HG03469 (cell line): ENCODE measurements around the gene RHAG.
"Not testable (repeated sequence)": the region's sequence is repeated elsewhere in the genome, so short reads cannot be mapped to it uniquely, and the experiment has no call there.

Experiments used
- ATAC-seq: cut with Tn5 transposase; IDR thresholded peaks from one replicate; pipeline ENCODE4 v1.9.1; 2021; ENCODE audit warnings: mild to moderate bottlenecking, moderate library complexity, moderate number of reproducible peaks; ENCODE audit not compliant: unreplicated experiment

RHAG gene

DNA sequence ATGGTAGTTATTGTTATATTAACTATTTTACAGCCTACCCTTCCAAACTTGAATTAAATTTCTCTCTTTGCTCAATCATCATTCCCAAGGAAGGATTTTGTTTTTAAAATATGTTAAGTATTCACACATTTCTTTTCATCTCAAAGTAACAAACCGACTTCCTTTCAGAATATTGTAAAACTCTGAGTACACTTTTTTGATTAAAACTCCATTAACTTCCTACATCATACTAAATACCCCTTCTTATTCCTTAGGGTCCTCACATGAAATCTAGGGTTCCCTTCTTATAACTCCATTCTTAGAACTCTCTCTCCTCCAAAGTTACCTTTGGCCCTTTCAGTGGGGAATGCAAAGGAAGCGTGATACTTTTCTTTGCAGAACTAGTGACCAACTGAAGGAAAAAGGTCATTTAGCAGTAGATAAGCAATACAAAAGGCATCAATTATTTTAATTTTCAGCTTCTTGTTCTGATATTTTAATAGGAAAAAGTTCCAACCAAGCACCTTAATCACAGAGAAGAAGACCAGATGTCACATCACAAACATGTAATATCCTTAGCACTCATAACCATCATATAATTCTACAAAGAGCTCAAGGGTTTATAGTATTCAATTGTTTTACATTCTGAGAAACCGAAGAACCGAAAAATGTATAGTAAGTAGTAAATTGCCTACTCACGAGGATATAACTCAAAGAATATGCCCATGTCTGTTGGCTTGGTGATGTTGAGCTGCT, 494 bp downstream of the RHAG start:
- ATAC-seq, result no peak

DNA sequence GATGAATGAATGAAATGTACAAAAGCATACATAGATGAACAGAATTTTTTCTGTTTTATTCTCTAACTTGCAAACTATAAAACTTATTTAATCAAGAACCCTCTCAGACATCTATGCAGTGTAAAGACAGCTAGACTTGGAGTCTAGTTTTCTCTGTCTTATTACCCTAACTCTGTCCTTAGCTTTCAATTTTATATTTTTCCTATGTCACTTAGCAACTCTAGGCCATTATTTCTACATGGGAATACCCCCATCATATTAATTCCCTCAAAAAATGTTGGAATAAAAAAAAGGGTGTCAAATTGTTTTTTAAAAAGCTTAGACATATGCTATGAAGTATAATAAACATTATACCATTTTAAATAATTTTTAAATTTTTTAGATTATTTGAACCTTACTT, 1.2 kb downstream of the RHAG start:
- ATAC-seq, result no peak

DNA sequence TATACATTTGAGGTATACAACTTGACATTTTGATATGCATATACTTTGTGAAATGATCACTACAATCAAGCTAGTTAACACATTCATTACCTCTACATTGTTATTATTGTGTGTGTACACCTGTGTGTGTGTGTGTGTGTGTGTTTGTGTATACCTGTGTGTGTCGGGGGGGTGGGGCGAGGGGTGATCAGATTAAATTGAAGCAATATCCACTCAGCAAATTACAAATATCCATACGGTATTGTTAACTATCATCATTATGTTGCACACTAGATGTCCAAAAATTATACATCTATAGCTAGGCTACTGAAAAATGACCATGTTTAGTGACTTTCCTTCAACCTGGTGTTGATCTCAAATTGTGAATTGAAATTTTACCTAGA, 1.8 kb downstream of the RHAG start:
- no peak for ATAC-seq

DNA sequence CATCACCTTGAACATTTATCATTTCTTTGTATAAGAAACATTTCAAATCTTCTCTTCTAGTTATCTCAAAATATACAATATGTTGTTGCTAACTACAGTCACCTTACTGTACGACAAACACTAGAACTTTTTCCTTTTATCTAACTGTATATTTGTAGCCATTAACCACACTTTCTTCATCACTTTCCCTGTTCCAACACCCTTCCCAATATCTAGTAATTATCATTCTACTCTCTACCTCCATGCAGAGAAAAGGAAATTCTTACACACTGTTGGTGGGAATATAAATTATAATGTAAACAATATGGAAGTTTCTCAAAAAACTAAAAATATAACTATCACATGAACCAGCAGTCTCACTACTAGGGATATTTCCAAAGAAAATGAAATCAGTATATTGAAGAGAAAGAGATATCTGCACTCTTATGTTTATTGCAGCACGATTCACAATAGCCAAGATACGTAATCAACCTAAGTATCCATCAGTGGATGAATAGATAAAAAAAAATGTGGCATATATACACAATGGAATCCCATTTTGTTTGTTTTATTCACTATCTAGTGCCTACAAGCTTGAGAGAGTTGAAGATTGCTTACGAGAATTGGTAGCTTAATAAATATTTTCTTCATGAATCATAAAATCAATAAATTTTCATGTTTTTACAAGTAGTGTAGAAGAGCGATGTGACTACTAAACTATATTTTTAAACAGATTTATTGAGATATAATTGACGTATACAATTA, 2.4 kb downstream of the RHAG start:
- ATAC-seq, result no peak

DNA sequence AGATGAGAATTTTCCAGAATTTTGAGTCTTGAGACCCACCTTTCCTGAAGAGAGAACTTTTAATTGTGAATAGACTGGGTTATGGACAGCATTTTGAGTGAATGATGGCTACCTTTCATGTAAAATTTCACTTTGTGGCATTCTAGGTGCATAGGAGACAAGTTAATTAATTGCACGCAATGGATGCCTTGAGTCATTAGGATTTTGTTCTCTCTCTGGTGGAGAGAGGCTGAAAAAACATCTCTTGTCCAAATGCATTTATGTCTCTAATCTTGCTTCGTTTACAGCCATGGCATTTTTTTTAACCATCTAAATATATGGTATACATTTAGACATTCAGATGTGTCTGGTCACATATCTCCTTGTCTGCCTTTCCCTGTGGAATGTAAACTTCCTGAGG, 3.1 kb downstream of the RHAG start:
- ATAC-seq, result no peak

DNA sequence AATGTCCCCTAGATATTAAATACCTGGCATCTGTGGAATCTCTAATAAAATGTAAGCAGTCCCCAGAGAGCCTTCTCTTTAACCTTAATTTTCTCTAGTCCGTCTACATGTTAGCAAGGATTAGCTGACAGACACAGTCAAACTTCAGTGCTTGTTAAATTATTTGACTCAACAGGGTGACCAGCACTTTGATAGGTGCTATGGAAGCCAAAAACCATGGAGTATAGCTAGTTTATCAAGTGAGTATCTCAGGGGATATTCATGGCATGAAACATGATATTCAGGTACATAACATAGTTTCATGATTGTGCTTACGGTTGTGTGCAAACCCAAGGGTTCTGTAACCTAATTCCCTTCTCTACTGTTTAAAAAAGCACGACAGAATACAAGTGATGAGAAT, 3.9 kb downstream of the RHAG start:
- no peak for ATAC-seq

DNA sequence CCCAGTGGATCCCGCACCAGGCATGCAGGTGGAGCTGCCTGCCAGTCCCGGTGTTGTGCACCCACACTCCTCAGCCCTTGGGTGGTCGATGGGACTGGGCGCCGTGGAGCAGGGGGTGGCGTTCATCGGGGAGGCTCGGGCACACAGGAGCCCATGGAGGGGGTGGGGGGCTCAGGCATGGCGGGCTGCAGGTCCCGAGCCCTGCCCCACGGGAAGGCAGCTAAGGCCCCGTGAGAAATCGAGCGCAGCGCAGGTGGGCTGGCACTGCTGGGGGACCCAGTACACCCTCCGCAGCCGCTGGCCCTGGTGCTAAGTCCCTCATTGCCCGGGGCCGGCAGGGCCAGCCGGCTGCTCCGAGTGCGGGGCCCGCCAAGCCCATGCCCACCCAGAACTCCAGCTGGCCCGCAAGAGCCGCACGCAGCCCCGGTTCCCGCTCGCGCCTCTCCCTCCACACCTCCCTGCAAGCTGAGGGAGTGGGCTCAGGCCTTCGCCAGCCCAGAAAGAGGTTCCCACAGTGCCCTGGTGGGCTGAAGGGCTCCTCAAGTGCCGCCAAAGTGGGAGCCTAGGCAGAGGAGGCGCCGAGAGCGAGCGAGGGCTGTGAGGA, 7.1 kb downstream of the RHAG start:
- ATAC-seq, result not testable (repeated sequence)

DNA sequence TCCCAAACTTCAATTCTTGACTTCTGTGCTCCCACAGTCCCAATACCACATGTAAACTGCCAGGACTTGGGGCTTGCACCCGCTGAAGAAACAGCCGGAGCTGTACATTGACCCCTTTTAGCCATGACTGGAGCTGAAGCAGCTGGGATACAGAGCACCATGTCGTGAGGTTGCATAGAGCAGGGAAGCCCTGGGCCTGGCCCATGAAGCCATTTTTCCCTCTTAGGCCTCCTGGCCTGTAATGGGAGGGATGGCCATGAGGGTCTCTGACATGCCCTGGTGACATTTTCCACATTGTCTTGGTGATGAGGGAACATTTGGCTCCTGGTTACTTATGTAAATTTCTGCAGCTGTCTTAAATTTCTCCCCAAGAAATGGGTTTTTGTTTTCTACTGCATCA, 9.8 kb downstream of the RHAG start:
- no peak for ATAC-seq

DNA sequence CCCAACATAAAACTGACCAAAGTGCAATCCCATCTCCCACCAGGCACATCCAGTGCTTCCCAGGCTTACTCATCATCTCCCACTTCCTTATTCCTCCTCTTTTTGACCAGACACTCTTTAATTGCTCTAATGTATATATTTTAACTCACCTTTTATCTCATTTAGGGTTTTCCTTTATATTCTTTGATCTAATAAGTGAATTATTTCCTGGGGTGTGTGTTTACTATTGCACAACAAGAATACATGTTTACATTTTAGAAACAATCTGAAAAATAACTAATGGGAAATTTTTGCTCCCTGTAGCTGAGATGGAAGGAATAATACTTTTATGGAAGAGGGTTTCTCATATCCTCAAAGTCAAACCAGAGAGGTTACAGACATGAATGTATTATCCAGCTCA, 18.4 kb downstream of the RHAG start:
- ATAC-seq, result no peak

DNA sequence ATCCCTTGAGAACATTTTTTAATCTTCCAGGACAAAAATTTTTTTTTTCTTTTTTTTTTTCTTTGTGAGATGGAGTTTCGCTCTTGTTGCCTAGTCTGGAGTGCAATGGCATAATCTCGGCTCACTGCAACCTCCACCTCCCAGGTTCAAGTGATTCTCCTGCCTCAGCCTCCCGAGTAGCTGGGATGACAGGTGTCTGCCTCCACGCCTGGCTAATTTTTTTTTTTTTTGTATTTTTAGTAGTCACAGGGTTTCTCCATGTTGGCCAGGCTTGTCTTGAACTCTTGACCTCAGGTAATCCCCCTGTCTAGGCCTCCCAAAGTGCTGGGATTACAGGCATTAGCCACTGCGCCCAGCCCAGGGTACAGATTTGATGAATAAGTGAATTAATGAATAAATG, 22.5 kb downstream of the RHAG start:
- ATAC-seq, result not testable (repeated sequence)

DNA sequence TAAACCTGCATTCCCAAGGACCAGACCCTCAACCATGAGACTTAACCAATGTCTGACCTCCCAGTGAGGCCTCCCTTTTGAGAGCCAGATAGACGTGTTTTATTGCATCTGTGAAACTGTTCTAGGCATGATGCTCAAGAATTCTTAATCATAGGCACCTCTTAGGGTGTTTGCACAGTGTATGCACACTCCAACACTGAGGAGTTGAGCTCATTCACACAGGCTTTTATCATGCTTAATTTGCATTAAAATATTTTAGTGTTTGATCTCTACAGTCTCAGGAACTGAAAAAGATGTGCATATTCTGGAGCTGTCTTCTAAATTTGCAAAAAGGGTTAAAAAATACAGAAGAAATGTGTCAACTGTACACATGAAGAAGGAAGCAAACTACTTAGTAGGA, 27.4 kb downstream of the RHAG start:
- ATAC-seq, result no peak

DNA sequence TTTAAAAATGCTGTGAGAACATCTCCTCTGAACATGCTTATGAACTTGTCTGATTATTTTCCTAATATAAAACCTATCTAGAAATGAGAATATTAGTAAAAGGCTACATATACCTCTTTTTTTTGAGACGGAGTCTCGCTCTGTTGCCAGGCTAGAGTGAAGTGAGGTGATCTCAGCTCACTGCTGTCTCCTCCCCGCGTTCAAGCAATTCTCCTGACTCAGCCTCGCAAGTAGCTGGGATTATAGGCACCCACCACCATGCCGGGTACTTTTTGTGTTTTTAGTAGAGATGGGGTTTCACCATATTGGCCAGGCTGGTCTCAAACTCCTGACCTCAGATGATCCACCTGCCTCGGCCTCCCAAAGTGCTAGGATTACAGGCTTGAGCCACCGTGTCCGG, 28.4 kb downstream of the RHAG start:
- ATAC-seq, result not testable (repeated sequence)

DNA sequence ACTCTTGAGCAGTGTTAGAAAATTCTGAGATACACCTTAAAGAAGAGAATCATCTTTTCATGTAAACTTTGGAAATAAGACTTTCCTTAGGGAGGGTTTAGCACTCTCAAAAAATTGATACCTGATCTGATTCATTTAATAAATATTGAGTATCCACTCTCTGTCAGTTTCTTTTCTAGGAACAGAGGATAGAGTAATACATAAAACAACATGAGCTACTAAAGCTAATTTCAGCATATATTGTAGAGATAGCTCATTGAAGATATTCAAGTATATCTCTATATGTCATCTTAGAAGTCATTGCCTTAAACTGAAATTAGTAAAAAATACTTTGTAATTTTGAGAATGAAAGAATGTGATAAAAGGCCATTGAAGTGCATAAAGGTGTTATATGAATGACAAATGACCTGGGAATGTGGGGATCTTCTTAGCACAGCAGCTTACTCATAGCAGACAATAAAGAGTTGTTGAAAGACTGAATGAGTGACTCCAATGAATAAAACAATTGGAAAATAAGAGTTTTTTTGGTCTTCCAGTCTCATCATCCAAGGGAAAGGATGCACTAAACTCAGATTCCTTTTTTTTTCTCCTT, 29.2 kb downstream of the RHAG start:
- ATAC-seq, result no peak

DNA sequence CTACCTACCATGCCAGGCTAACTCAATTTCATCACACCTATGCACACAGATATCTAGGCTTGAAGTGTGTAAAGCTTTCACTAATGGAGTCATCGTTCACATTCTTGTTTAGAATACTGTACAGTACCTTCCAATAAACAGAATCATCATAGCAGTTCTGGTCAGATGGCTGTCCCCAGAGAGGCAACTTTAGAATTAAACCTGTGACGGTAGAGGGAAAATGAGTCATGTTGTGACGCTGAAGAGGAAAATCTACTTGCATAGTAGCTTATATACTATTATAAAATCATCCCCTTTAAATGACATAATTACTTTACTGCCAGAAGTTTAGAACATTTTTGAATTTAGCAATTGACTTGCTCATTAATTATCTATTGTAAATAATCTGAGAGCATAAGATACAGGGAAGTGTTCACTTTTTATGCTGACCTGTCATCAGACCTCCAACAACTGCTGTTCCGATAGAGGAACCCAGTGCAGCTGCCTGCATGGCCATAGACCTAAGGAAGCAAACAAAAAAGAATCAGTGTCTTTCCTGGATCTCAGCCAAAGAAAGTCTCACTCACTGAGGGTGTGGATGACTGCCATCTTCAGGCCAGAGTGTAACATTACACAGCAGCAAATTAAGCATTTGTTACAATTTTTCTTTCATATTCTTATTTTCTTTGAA, 29.8 kb downstream of the RHAG start:
- peak; percentile 98 for ATAC-seq

DNA sequence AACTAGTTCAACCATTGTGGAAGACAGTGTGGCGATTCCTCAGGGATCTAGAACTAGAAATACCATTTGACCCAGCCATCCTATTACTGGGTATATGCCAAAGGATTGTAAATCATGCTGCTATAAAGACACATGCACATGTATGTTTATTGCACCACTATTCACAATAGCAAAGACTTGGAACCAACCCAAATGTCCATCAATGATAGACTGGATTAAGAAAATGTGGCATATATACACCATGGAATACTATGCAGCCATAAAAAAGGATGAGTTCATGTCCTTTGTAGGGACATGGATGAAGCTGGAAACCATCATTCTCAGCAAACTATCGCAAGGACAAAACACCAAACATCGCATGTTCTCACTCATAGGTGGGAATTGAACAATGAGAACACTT, 32.6 kb downstream of the RHAG start:
- not testable (repeated sequence) for ATAC-seq

DNA sequence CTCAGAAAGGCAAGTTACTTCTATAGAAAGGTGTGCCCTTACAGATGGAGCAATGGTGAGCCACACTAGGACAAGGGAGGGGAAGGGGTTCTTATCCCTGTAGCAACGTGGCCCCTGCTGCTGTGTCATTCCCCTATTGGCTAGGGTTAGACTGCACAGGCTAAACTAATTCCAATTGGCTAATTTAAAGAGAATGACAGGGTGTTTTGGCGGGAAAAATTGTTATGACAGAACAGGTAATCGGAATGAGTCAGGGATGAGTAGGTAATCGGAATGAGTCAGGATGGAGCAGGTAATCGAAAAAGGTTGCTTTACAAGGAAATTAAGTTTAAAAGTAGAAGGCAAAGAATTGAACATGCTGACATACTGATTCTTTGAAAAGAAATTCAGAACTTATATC, 49.4 kb downstream of the RHAG start:
- not testable (repeated sequence) for ATAC-seq

DNA sequence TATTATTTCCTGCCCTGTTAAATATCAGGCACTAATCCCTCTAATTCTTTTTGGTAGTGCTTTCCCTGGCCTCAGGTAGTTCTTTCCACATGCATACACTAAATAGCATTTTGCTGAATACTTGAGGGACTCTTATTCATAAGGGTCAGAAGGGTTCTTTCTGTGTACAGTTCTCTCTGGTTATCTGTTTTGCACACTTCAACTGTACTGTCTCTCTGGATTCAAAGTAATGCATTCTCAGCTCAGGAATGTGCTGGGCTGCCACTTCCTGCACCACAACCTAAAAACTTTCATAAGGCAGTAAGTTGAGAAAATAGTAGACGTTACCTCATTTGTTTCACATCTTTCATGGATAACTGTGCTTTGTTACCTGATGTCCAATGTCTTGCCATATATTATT, 54.1 kb downstream of the RHAG start:
- no peak for ATAC-seq

DNA sequence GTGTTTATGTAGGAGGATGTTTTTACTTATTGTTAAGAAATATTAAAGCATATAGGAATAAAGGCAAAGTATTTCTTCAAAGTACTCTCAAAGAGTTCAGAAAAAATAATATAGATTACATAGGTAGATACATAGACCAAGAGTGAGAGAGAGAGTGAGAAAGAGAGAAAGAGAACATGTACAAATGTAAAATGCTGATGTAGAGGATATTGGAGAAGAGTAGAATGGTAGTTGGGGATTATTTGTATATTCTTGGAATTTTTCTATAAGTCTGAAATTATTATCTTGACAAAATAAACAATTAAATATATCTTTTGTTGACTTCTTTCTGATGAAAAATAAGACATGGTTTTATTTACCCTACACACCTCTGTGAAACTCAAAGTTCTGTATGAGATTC, 57.0 kb downstream of the RHAG start:
- ATAC-seq, result no peak

DNA sequence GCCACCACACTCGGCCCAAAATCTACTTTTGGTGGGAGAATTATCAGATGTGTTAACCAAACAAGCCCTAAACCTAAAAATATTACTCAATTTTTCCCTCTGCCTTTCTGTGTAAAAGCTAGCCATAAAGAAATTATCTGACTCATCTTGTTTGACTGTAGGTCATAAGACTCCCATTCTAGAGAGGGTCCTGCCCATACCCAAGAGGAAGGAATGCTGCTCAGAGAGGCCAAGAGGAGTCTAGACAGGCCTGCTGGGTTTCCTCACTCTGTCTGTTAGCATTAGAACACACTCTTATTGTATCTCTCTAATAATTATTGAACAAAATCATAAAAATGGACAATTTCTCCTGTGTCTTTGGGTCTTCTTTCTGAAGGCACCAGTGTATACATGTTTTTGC, 60.0 kb downstream of the RHAG start:
- no peak for ATAC-seq

DNA sequence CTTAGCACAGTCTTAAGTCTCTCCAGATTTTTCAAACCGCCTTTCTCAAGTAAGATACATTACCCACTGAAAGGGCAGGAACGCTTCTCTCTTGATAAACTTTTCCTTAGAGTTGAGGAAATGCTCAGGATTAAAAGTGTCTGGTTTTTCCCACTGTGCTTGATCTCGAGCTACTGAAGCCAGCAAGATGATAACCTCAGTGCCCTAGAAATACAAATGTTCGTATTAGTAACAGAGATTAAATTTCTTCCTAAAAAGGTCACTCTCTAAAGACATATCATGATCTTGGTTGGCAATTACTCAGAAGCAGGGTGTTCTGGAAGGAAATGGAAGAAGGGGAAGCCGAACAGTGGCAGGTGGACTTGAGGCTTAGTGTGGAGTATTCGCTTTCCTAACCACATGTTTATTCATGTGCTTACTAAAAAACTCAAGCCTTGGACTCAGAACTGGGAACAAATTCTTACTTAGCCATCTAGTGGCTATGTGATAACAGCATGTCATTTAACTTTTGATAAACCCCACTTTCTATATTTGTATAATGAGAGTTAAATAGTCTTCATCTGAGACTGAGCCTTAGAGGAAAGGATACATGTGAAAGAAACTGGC, 66.1 kb downstream of the RHAG start:
- no peak for ATAC-seq

DNA sequence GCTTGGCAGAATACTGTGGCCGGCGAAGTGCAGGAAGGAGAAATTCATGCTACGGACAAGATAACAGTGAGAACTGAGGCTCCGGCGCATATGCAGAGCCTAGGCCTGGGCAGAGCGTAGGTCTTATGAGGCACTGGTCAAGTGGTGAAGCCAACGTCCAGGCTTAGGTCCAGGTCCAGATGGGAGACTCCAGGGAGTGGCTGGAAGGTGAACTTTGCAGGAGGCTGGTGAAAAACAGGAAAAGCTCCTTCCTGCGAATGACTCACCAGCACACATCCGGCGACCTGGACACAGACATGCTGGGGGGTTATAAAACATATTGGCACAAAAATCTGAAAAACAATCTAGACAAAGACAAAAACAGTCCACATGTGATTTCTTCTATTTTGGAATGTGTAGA, 70.8 kb downstream of the RHAG start:
- ATAC-seq, result no peak
